ES-I3 (cell line): Measurements from ENCODE around the gene GPR87.

Source experiments
- H3K36me3 ChIP-seq: 2 replicates; pipeline ENCODE4 v1.6.1; 2013; ENCODE audit warnings: mild to moderate bottlenecking, low read length, control low read depth, moderate library complexity; ENCODE audit not compliant: insufficient read depth
- H3K4me1 ChIP-seq: 2 replicates; pipeline ENCODE4 v1.6.1; 2013; ENCODE audit warnings: mild to moderate bottlenecking, control low read depth, low read length; ENCODE audit not compliant: insufficient read depth
- H3K9ac ChIP-seq: 2 replicates; pipeline ENCODE4 v1.6.1; 2013; ENCODE audit warnings: low read depth, mild to moderate bottlenecking, low read length, moderate library complexity
- H3K9me3 ChIP-seq: 2 replicates; pipeline ENCODE4 v1.6.1; 2013; ENCODE audit warnings: mild to moderate bottlenecking, low read length, moderate library complexity; ENCODE audit not compliant: control insufficient read depth, insufficient read depth

GPR87 gene

GRCh38 chr3:151285940-151286339 is 30.7 kb downstream of the GPR87 start:
- H3K9me3 ChIP-seq: no peaks in the 10 kb centered on the region
- no peak overlapping the region for H3K9ac ChIP-seq
- no peaks in the 10 kb centered on the region for H3K4me1 ChIP-seq
- H3K36me3 ChIP-seq: no peaks in the 10 kb centered on the region; the same call in 1 of the 2 replicates

GRCh38 chr3:151283907-151284461 is 32.6 kb downstream of the GPR87 start:
- Histone ChIP-seq H3K4me1 (no peaks in the 10 kb centered on the region), H3K9ac (no peak overlapping the region), H3K36me3 (no peaks in the 10 kb centered on the region; the same call in 1 of the 2 replicates), H3K9me3 (no peaks in the 10 kb centered on the region)

- Histone ChIP-seq H3K4me1 (no peaks in the 10 kb centered on the region), H3K36me3 (no peaks in the 10 kb centered on the region; the same call in none of the 2 replicates), H3K9me3 (no peaks in the 10 kb centered on the region), H3K9ac (no peak overlapping the region)
These were observed 33.2 kb downstream of the GPR87 start for GRCh38 chr3:151283387-151283786.

GRCh38 chr3:151282921-151283320 is 33.7 kb downstream of the GPR87 start:
- Histone ChIP-seq H3K36me3 (no peaks in the 10 kb centered on the region; the same call in none of the 2 replicates), H3K4me1 (no peaks in the 10 kb centered on the region), H3K9ac (no peak overlapping the region), H3K9me3 (no peaks in the 10 kb centered on the region)

- no peaks in the 10 kb centered on the region for H3K4me1 ChIP-seq
- H3K9ac ChIP-seq: no peak overlapping the region
- H3K36me3 ChIP-seq: no peaks in the 10 kb centered on the region; the same call in none of the 2 replicates
- no peaks in the 10 kb centered on the region for H3K9me3 ChIP-seq
These were observed 34.8 kb downstream of the GPR87 start for GRCh38 chr3:151281671-151282324.

GRCh38 chr3:151278230-151278629 is 38.4 kb downstream of the GPR87 start, which contains the start of gene P2RY14:
TSS of gene P2RY14 (minus strand) at chr3:151278542. CDS start at chr3:151214316, 64,226 bp downstream.
- Histone ChIP-seq H3K4me1 (0 out of 2 replicates have a peak, but pooled peaks cover 6% of the 10 kb centered on the region), H3K9ac (no peak within 1 kb of the TSS), H3K9me3 (no peaks in the 10 kb centered on the region), H3K36me3 (no peaks in the 10 kb centered on the region; the same call in 1 of the 2 replicates)

- Histone ChIP-seq H3K4me1 (0 out of 2 replicates have a peak, but pooled peaks cover 6% of the 10 kb centered on the region), H3K36me3 (no peaks in the 10 kb centered on the region; the same call in 1 of the 2 replicates), H3K9me3 (no peaks in the 10 kb centered on the region), H3K9ac (no peak overlapping the region)
These were observed 40.0 kb downstream of the GPR87 start for GRCh38 chr3:151276687-151277042.

- Histone ChIP-seq H3K9me3 (no peaks in the 10 kb centered on the region), H3K4me1 (0 out of 2 replicates have a peak, but pooled peaks cover 6% of the 10 kb centered on the region), H3K36me3 (no peaks in the 10 kb centered on the region; the same call in 1 of the 2 replicates), H3K9ac (no peak overlapping the region)
These were observed 40.5 kb downstream of the GPR87 start for GRCh38 chr3:151276038-151276686.

GRCh38 chr3:151275091-151275490 is 41.5 kb downstream of the GPR87 start:
- 0 out of 2 replicates have a peak, but pooled peaks cover 6% of the 10 kb centered on the region for H3K4me1 ChIP-seq
- H3K9me3 ChIP-seq: no peaks in the 10 kb centered on the region
- H3K9ac ChIP-seq: no peak overlapping the region
- H3K36me3 ChIP-seq: no peaks in the 10 kb centered on the region; the same call in 1 of the 2 replicates

GRCh38 chr3:151269631-151270030 is 47.0 kb downstream of the GPR87 start:
- Histone ChIP-seq H3K9me3 (no peaks in the 10 kb centered on the region), H3K4me1 (peaks cover 11% of the 10 kb centered on the region; the same call in 1 of the 2 replicates), H3K9ac (no peak overlapping the region), H3K36me3 (no peaks in the 10 kb centered on the region)

- Histone ChIP-seq H3K9me3 (no peaks in the 10 kb centered on the region), H3K9ac (no peak overlapping the region), H3K4me1 (peaks cover 11% of the 10 kb centered on the region; the same call in 1 of the 2 replicates), H3K36me3 (no peaks in the 10 kb centered on the region)
These were observed 48.1 kb downstream of the GPR87 start for GRCh38 chr3:151268267-151269235.

GRCh38 chr3:151267066-151267465 is 49.6 kb downstream of the GPR87 start:
- peaks cover 11% of the 10 kb centered on the region; the same call in 1 of the 2 replicates for H3K4me1 ChIP-seq
- no peaks in the 10 kb centered on the region for H3K36me3 ChIP-seq
- no peak overlapping the region for H3K9ac ChIP-seq
- H3K9me3 ChIP-seq: no peaks in the 10 kb centered on the region

GRCh38 chr3:151265866-151266265 is 50.8 kb downstream of the GPR87 start:
- Histone ChIP-seq H3K9me3 (no peaks in the 10 kb centered on the region), H3K4me1 (peaks cover 11% of the 10 kb centered on the region; the same call in 1 of the 2 replicates), H3K9ac (no peak overlapping the region), H3K36me3 (no peaks in the 10 kb centered on the region)

- no peaks in the 10 kb centered on the region for H3K36me3 ChIP-seq
- H3K9ac ChIP-seq: no peak overlapping the region
- H3K4me1 ChIP-seq: peaks cover 11% of the 10 kb centered on the region; the same call in 1 of the 2 replicates
- H3K9me3 ChIP-seq: no peaks in the 10 kb centered on the region
These were observed 51.5 kb downstream of the GPR87 start for GRCh38 chr3:151265166-151265565.
